ENCODE data around the gene BLM.
A peak's percentile ranks its signal among the peaks of the same experiment; 100 is the strongest.

BLM gene

GRCh38 chr15:90780916-90781315 lies 63.8 kb downstream of the BLM start:
- no peak for ATAC-seq
- Mint-ChIP-seq H3K27me3 (no peaks in the 10 kb centered on the region), H3K9me3 (peaks cover 6% of the 10 kb centered on the region), H3K4me1 (peaks cover 25% of the 10 kb centered on the region), H3K36me3 (peaks cover 39% of the 10 kb centered on the region), H3K4me3 (no peak overlapping the region), H3K27ac (peak overlapping the region; percentile 19)

DNA sequence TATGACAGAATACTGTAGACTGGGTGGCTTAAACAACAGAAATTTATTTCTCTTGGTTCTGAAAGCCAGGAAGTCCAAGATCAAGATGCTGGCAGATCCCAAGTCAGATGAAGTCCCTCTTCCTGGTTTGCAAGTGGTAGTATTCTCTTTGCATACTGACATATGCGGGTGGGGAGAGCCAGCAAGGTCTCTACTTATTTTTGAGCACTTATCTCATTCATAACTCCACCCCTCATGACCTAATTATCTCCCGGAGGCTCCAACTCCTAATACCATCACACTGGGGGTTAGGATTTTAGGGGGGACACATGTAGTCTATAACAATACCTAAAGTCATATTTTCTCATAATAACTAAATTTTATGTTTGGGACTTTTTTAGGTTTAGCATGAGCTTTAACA lies 65.3 kb downstream of the BLM start:
- Mint-ChIP-seq H3K4me1 (peaks cover 40% of the 10 kb centered on the region), H3K27ac (no peak overlapping the region), H3K9me3 (peaks cover 6% of the 10 kb centered on the region), H3K4me3 (no peak overlapping the region), H3K27me3 (no peaks in the 10 kb centered on the region), H3K36me3 (peaks cover 30% of the 10 kb centered on the region)
- no peak for ATAC-seq

DNA sequence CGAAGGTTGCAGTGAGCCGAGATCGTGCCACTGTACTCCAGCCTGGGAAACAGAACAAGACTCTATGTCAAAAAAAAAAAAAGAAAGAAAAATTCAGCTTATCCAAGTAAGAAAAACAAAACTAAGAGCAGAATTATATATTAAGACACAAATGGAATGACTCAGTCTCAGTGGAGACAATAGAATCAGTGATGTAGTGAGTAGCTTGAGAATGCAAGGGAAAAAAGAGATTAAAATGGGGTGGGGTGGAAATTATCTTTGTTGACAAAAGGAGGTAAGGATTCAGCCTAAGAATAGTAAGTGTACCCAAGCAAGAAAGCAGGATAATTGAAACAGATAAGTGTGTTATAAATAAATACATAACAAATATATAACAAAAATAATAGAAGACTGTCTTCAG lies 70.7 kb downstream of the BLM start:
- Mint-ChIP-seq H3K27me3 (no peaks in the 10 kb centered on the region), H3K4me3 (no peak overlapping the region), H3K9me3 (no peaks in the 10 kb centered on the region), H3K36me3 (peaks cover 6% of the 10 kb centered on the region), H3K4me1 (peaks cover 31% of the 10 kb centered on the region), H3K27ac (peak overlapping the region; percentile 81)
- no peak for ATAC-seq

- Mint-ChIP-seq H3K4me3 (no peak overlapping the region), H3K36me3 (peaks cover 6% of the 10 kb centered on the region), H3K4me1 (peaks cover 31% of the 10 kb centered on the region), H3K27me3 (no peaks in the 10 kb centered on the region), H3K9me3 (no peaks in the 10 kb centered on the region), H3K27ac (no peak overlapping the region)
- ATAC-seq, result no peak
Observed at GRCh38 chr15:90789462-90789861, 72.3 kb downstream of the BLM start.

GRCh38 chr15:90790057-90790456 lies 72.9 kb downstream of the BLM start:
- H3K36me3 Mint-ChIP-seq, result peaks cover 5% of the 10 kb centered on the region
- no peak overlapping the region for H3K4me3 Mint-ChIP-seq
- H3K4me1 Mint-ChIP-seq, result peaks cover 30% of the 10 kb centered on the region
- H3K27me3 Mint-ChIP-seq, result no peaks in the 10 kb centered on the region
- ATAC-seq, result no peak
- H3K27ac Mint-ChIP-seq, result no peak overlapping the region
- H3K9me3 Mint-ChIP-seq, result no peaks in the 10 kb centered on the region

- Mint-ChIP-seq H3K4me3 (no peak overlapping the region), H3K9me3 (no peaks in the 10 kb centered on the region), H3K4me1 (peaks cover 25% of the 10 kb centered on the region), H3K27me3 (no peaks in the 10 kb centered on the region), H3K36me3 (peaks cover 3% of the 10 kb centered on the region), H3K27ac (no peak overlapping the region)
- ATAC-seq, result no peak
Observed at GRCh38 chr15:90790561-90790960, 73.4 kb downstream of the BLM start.

GRCh38 chr15:90794538-90794937 lies 77.4 kb downstream of the BLM start:
- H3K27ac Mint-ChIP-seq, result no peak overlapping the region
- ATAC-seq, result no peak
- H3K36me3 Mint-ChIP-seq, result peaks cover 34% of the 10 kb centered on the region
- no peaks in the 10 kb centered on the region for H3K27me3 Mint-ChIP-seq
- H3K4me3 Mint-ChIP-seq, result no peak overlapping the region
- H3K9me3 Mint-ChIP-seq, result no peaks in the 10 kb centered on the region
- no peaks in the 10 kb centered on the region for H3K4me1 Mint-ChIP-seq

GRCh38 chr15:90799639-90800170 lies 82.6 kb downstream of the BLM start:
- Mint-ChIP-seq H3K27ac (no peak overlapping the region), H3K36me3 (peaks cover 42% of the 10 kb centered on the region), H3K4me3 (no peak overlapping the region), H3K4me1 (peaks cover 11% of the 10 kb centered on the region), H3K9me3 (no peaks in the 10 kb centered on the region), H3K27me3 (no peaks in the 10 kb centered on the region)
- ATAC-seq, result no peak

DNA sequence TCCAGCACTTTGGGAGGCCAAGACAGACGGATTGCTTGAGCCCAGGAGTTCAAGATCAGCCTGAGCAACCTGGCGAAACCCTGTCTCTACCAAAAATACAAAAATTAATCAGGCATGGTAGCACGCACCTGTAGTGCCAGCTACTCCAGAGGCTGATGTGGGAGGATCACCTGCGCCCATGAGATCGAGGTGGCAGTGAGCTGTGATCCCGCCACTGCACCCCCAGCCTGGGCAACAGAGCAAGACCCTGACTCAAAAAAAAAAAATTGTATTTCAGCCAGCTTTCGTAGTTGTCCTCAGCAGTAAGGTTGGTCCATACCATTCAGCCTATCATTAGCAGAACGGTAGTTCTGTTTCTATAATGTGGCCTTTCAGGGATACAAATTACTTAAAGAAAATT lies 84.7 kb downstream of the BLM start:
- Mint-ChIP-seq H3K4me1 (peaks cover 16% of the 10 kb centered on the region), H3K36me3 (peaks cover 33% of the 10 kb centered on the region), H3K27ac (peak overlapping the region; percentile 41), H3K4me3 (no peak overlapping the region), H3K27me3 (no peaks in the 10 kb centered on the region), H3K9me3 (no peaks in the 10 kb centered on the region)
- no peak for ATAC-seq

GRCh38 chr15:90807074-90807785 lies 90.1 kb downstream of the BLM start:
- H3K36me3 Mint-ChIP-seq, result peaks cover 31% of the 10 kb centered on the region
- H3K27ac Mint-ChIP-seq, result no peak overlapping the region
- H3K9me3 Mint-ChIP-seq, result no peaks in the 10 kb centered on the region
- H3K4me1 Mint-ChIP-seq, result peaks cover 45% of the 10 kb centered on the region
- no peaks in the 10 kb centered on the region for H3K27me3 Mint-ChIP-seq
- no peak overlapping the region for H3K4me3 Mint-ChIP-seq
- ATAC-seq, result no peak

DNA sequence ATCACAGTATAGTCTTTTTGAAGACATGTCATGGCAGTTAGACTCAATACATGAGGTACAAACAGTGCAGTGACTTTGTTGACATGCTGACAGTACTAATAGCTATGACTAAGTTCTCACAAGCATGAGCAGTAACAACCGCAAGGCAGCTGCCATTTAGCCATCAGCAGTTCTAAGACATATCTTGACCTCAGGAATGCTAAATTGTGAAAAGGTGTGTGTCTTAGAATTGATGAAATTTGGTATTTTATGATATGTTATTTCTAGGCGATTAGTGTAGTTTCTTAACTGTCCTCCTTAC lies 90.6 kb downstream of the BLM start:
- H3K4me3 Mint-ChIP-seq, result peak overlapping the region; percentile 65
- no peak overlapping the region for H3K27ac Mint-ChIP-seq
- peaks cover 45% of the 10 kb centered on the region for H3K4me1 Mint-ChIP-seq

DNA sequence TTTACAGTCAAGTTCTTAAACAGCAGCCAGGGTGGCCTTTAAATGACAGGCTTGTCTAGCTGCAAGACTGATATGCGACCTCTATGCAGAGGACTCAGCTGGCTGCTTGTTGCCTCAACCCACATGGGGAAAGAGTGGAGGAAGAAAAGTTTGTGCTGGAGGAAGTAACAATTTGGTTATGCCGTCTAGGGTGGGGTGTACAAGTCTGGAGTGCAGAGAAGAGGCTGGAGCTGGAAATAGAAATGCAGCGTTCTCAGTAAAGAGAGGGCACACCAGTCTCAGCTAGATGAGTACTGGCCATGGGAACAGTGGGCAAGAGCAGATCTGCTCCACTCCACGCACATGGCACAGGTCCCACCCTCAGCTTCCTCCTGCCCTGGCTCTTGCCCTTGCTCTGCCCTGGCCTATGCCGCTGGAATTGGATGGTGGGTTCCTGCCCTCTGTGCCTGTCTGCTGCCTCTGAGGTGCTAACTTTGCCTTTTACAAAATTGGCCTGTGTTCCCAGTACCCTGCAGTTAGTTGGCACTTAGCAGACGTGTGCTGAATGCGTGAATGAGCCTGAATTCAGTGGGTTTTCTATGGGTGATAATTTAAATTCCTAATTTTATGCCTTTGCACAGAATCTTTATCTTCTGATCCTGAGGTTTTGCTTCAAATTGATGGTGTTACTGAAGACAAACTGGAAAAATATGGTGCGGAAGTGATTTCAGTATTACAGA lies 91.5 kb downstream of the BLM start:
- peak; percentile 84 for ATAC-seq
- H3K27me3 Mint-ChIP-seq, result no peaks in the 10 kb centered on the region
- peaks cover 45% of the 10 kb centered on the region for H3K4me1 Mint-ChIP-seq
- peak overlapping the region; percentile 65 for H3K4me3 Mint-ChIP-seq
- H3K27ac Mint-ChIP-seq, result peak overlapping the region; percentile 42
- no peaks in the 10 kb centered on the region for H3K9me3 Mint-ChIP-seq
- H3K36me3 Mint-ChIP-seq, result peaks cover 42% of the 10 kb centered on the region

More for the DNA sequence above, 90.6 kb downstream of the BLM start:
- peak; percentile 55 for ATAC-seq
- H3K9me3 Mint-ChIP-seq, result no peaks in the 10 kb centered on the region
- peaks cover 36% of the 10 kb centered on the region for H3K36me3 Mint-ChIP-seq
- H3K27me3 Mint-ChIP-seq, result no peaks in the 10 kb centered on the region

DNA sequence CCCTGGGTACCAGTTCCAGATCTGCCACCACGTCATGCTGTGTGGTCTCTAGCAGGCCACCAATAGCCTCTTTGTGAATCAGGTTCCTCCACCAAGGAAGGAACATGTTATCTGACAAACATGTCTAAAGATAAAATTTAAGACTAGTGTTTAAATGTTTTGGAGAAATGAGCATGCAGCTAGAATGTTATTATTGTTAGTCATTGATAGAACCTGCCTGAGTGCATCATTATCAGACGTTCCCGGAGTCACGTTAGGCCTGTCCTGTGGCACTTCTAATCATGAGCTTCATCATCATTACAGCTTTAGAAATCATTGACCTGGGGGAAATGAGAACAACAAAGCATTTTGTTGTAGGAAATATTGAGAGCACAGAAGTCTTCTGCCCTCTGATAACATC lies 92.4 kb downstream of the BLM start:
- H3K27me3 Mint-ChIP-seq, result no peaks in the 10 kb centered on the region
- peaks cover 49% of the 10 kb centered on the region for H3K36me3 Mint-ChIP-seq
- H3K27ac Mint-ChIP-seq, result peak overlapping the region; percentile 42
- no peaks in the 10 kb centered on the region for H3K9me3 Mint-ChIP-seq
- H3K4me3 Mint-ChIP-seq, result peak overlapping the region; percentile 65
- ATAC-seq, result no peak
- peaks cover 52% of the 10 kb centered on the region for H3K4me1 Mint-ChIP-seq

DNA sequence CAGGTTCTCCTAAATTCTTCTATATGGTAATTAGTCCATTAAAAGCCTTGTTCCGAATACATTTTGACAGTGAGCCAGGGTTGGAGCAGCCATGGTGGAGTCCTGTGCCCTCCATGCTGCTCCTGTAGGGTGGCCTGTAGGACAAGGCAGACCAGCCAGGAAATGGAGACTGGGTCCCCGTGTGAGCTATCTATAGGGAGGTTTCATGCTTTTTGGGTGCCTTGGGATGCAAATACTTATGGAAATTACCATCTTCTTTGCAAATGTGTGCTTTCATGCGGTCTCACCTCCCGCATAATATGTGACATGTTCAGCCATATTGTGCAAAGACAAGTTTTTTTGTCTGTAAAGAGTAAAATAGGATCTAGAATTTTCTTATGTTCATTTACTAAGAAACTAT lies 93.2 kb downstream of the BLM start:
- Mint-ChIP-seq H3K27me3 (no peaks in the 10 kb centered on the region), H3K4me3 (no peak overlapping the region), H3K27ac (peak overlapping the region; percentile 42), H3K4me1 (peaks cover 59% of the 10 kb centered on the region), H3K36me3 (peaks cover 57% of the 10 kb centered on the region), H3K9me3 (no peaks in the 10 kb centered on the region)
- ATAC-seq, result no peak

DNA sequence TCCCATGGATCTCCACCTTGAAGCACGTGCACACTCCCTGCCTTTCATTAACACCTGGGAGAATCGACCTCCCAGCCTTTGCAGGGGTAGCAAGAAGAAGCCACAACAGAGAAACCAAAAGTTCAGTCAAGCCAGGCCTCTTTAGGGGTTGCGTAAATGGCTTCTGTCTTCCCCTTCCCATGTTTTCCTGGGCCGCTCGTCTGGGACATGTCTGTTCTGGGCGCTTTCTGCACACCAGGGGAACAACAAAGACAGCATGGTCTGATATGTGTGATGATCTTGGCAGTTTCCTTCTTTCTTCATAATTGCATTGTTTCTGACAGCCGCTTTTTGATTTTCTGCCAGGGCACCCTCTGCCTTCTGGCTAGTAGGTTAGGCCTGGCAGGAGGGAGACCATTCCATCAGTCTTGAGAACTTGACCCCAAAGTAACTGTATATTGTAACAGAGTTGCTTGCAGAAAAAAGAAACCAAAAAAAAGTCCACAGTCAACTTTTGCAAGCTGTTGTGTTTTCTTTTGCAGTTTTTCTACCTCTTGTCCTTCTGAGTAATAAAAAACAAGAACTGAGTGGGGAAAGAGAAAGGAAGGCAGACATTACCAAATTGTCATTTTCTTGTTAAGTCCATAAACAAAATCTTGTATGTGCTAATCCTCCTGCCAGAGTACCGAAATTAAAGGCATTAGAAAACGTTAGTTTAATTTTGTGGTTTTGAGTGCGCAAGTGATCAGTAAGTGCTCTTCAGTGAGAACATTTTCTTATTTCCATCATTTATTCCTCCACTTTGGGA lies 95.2 kb downstream of the BLM start:
- no peak for ATAC-seq
- H3K27me3 Mint-ChIP-seq, result no peaks in the 10 kb centered on the region
- H3K36me3 Mint-ChIP-seq, result peaks cover 54% of the 10 kb centered on the region
- H3K4me1 Mint-ChIP-seq, result peaks cover 50% of the 10 kb centered on the region
- no peak overlapping the region for H3K4me3 Mint-ChIP-seq
- H3K27ac Mint-ChIP-seq, result no peak overlapping the region
- no peaks in the 10 kb centered on the region for H3K9me3 Mint-ChIP-seq
